Measurements from ENCODE around the gene ADAMTS1. TPM values are rescaled to one million over a fixed set of nuclear protein-coding genes. Genes with fewer than 3 reads are reported as not detected.

ADAMTS1 gene
- total RNA-seq, 1 donor from 2014 or later, result not detected

- intact Hi-C loops (cut with micrococcal nuclease), result no loop called here
These were observed 10.9 kb downstream of the ADAMTS1 start for GRCh38 chr21:26834181-26834905.

GRCh38 chr21:26833460-26833939 is 11.7 kb downstream of the ADAMTS1 start:
- no peaks in the 10 kb centered on the region for H3K36me3 Mint-ChIP-seq (ENCODE audit: low read depth)
- no peak overlapping the region for H3K4me3 Mint-ChIP-seq
- no peak overlapping the region for H3K27ac Mint-ChIP-seq
- ATAC-seq (ENCODE audit: low read depth) (no peak), DNase-seq (no peak)
- H3K9me3 Mint-ChIP-seq, result no peaks in the 10 kb centered on the region
- CTCF ChIA-PET, result no interaction called here
- POLR2A ChIA-PET, result no interaction called here
- intact Hi-C loops (cut with micrococcal nuclease), result no loop called here
- peaks cover 2% of the 10 kb centered on the region for H3K27me3 Mint-ChIP-seq
- H3K4me1 Mint-ChIP-seq, result no peaks in the 10 kb centered on the region
- no peak for TF ChIP-seq CTCF (IDR thresholded peaks at IDR 0.05)

More at GRCh38 chr21:26834181-26834905, 10.9 kb downstream of the ADAMTS1 start:
- H3K36me3 Mint-ChIP-seq (ENCODE audit: low read depth), result no peaks in the 10 kb centered on the region
- no peak overlapping the region for H3K27ac Mint-ChIP-seq
- ATAC-seq (ENCODE audit: low read depth) (no peak), DNase-seq (no peak)
- no peaks in the 10 kb centered on the region for H3K4me1 Mint-ChIP-seq
- POLR2A ChIA-PET, result no interaction called here
- TF ChIP-seq CTCF (IDR thresholded peaks at IDR 0.05), result no peak
- no peak overlapping the region for H3K4me3 Mint-ChIP-seq
- peaks cover 2% of the 10 kb centered on the region for H3K27me3 Mint-ChIP-seq
- CTCF ChIA-PET, result no interaction called here
- no peaks in the 10 kb centered on the region for H3K9me3 Mint-ChIP-seq

GRCh38 chr21:26833011-26833410 is 12.2 kb downstream of the ADAMTS1 start:
- intact Hi-C loops (cut with micrococcal nuclease), result no loop called here
- ChIA-PET POLR2A (no interaction called here), CTCF (no interaction called here)
- Mint-ChIP-seq H3K4me3 (no peak overlapping the region), H3K4me1 (no peaks in the 10 kb centered on the region), H3K36me3 (ENCODE audit: low read depth) (no peaks in the 10 kb centered on the region), H3K27ac (no peak overlapping the region), H3K27me3 (peaks cover 2% of the 10 kb centered on the region), H3K9me3 (no peaks in the 10 kb centered on the region)
- no peak for DNase-seq
- TF ChIP-seq CTCF (IDR thresholded peaks at IDR 0.05), result no peak
- no peak for ATAC-seq (ENCODE audit: low read depth)

- no peaks in the 10 kb centered on the region for H3K36me3 Mint-ChIP-seq (ENCODE audit: low read depth)
- ATAC-seq (ENCODE audit: low read depth) (no peak), DNase-seq (no peak)
- no peak for TF ChIP-seq CTCF (IDR thresholded peaks at IDR 0.05)
- POLR2A ChIA-PET, result no interaction called here
- no peak overlapping the region for H3K27ac Mint-ChIP-seq
- CTCF ChIA-PET, result no interaction called here
- no peak overlapping the region for H3K4me3 Mint-ChIP-seq
- H3K4me1 Mint-ChIP-seq, result no peaks in the 10 kb centered on the region
- H3K27me3 Mint-ChIP-seq, result peaks cover 2% of the 10 kb centered on the region
- intact Hi-C loops (cut with micrococcal nuclease), result no loop called here
- no peaks in the 10 kb centered on the region for H3K9me3 Mint-ChIP-seq
These were observed 12.7 kb downstream of the ADAMTS1 start for GRCh38 chr21:26832546-26832945.

GRCh38 chr21:26826801-26827200 is 18.4 kb downstream of the ADAMTS1 start:
- intact Hi-C loops (cut with micrococcal nuclease), result no loop called here
- DNase-seq, result no peak
- Mint-ChIP-seq H3K36me3 (ENCODE audit: low read depth) (no peaks in the 10 kb centered on the region), H3K4me1 (no peaks in the 10 kb centered on the region), H3K4me3 (no peak overlapping the region), H3K27ac (no peak overlapping the region), H3K9me3 (peaks cover 4% of the 10 kb centered on the region), H3K27me3 (no peaks in the 10 kb centered on the region)
- TF ChIP-seq CTCF (IDR thresholded peaks at IDR 0.05), result no peak
- ATAC-seq (ENCODE audit: low read depth), result no peak
- ChIA-PET POLR2A (no interaction called here), CTCF (no interaction called here)
